Ovary (tissue), 9 donors: ENCODE measurements around the gene MTHFD1L. TPM values are rescaled to one million over a fixed set of nuclear protein-coding genes. Genes with fewer than 3 reads are reported as not detected.

Experiments used
- DNase-seq, 5 donors: peaks; one replicate each; pipeline ENCODE4 v3.0.0-alpha.2; 2019 to 2020
- H3K27ac ChIP-seq, 2 donors: fragments of 200-600 bp; one replicate each; pipeline versions ENCODE4 v1.5.1 to v1.8.0; 2019 to 2022
- H3K27me3 ChIP-seq: fragments of 200-600 bp; one replicate; pipeline ENCODE4 v1.8.0; 2022
- H3K36me3 ChIP-seq: fragments of 200-600 bp; sonication (generic); one replicate; pipeline ENCODE4 v1.5.1; 2019
- H3K4me1 ChIP-seq: one replicate; pipeline ENCODE4 v1.8.1; 2013; ENCODE audit warnings: mild to moderate bottlenecking, moderate library complexity; ENCODE audit not compliant: insufficient read depth
- H3K4me3 ChIP-seq: fragments of 200-600 bp; sonication (generic); one replicate; pipeline ENCODE4 v1.5.1; 2017
- H3K9me3 ChIP-seq, 2 donors: fragments of 200-600 bp in 1 of 2; sonication (generic) in 1 of 2; one replicate each; pipeline versions ENCODE4 v1.5.1 to v1.8.1; 2013 to 2019; ENCODE audit warnings: mild to moderate bottlenecking in 1 of 2, moderate library complexity in 1 of 2
- EP300 ChIP-seq: sonication (generic); formaldehyde crosslinking; IDR thresholded peaks from one replicate; pipeline ENCODE4 v1.6.1; 2017; ENCODE audit warnings: antibody characterized with exemption
- POLR2A ChIP-seq: fragments of 450-650 bp; IDR thresholded peaks from one replicate; pipeline ENCODE4 v1.6.1; 2017; ENCODE audit warnings: antibody characterized with exemption, mild to moderate bottlenecking, moderate library complexity
- WGBS, 3 donors: extraction: QIAGEN DNeasy Blood & Tissue Kit in 1 of 3; methylation state at CpG; one replicate each; pipeline versions ENCODE4 v1.1.5 to v1.1.7; 2013 to 2017; 5-methylcytosine and 5-hydroxymethylcytosine counted together
- intact Hi-C, 4 donors: fragments of 100-400 bp; cut with DNase I; formaldehyde crosslinking; loops; one replicate each; pipeline versions ENCODE4 v1.11.0 to v1.15.1; 2022 to 2023
- polyA plus RNA-seq, 2 donors: library from polyadenylated mRNA; stranded (reverse); fragments of 200-250 nt in 1 of 2; fragments of 350-450 nt in 1 of 2; fragmentation: Illumina TruSeq in 1 of 2; extraction: RNeasy Lipid Tissue Mini Kit (QIAGEN cat#74804) in 1 of 2; gene quantifications; one replicate each; pipeline ENCODE4 v1.2.3, GENCODE V29; 2013 to 2014
- total RNA-seq, 7 donors: library from RNA; depleted of rRNA in 2 of 7; stranded (reverse); fragments of >200 nt in 2 of 7; fragmentation: NEBNext Ultra II Directional in 3 of 7; extraction: Animal tissue kit (Norgen Biotek cat#: 25700) in 3 of 7; gene quantifications; one replicate each; pipeline versions ENCODE4 v1.1.0 to v1.2.4, GENCODE V29; 2016 to 2023
- TF ChIP-seq, protein P1 (sequence below), 3 donors: fragments of 450-650 bp in 2 of 3; fragments of 200-600 bp in 1 of 3; IDR thresholded peaks; one replicate each; pipeline versions ENCODE4 v1.5.1 to v1.8.0; 2016 to 2022; ENCODE audit warnings: antibody characterized with exemption in 3 of 3, mild to moderate bottlenecking in 1 of 3
- donor health status: DM: no; HTN: no; CAD: no; lungs with moderate emphysema.
- donor health status: DM: no; HTN: no; CAD: no.
- donor health status: Bipolar disorder and iron deficiency.
- donor health status: DM: yes; HTN: yes; CAD: no.
- donor health status: DM: no; HTN: no; CAD: no.
- donor health status: DM: yes; HTN: yes; CAD: no.

The MTHFD1L gene
- total and polyA plus RNA-seq, 9 donors = 13.0 to 91.1 (median 23.6) TPM

DNA sequence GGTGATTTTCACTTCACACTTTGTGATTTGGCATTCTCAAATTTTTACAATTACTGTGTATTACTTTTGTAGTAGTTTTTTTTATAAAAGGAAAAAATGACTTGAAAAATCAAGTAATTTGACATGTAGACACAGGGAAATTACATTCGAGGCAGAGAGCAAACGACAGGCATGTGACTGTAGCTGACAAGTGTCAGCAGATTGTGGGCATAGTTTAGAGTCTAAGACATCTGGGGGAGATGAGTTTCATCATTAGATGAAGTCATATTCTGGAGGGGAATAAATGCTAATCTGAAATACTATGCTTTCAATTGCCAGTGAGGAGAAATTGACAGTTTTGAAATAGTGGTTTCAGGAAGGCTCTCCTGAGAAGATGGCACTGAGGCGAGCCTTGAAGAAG lies 126.0 kb downstream of the MTHFD1L start:
- H3K27me3 ChIP-seq = no peaks in the 10 kb centered on the region
- TF ChIP-seq EP300 = no peak
- TF ChIP-seq POLR2A = no peak
- TF ChIP-seq, protein P1, sequence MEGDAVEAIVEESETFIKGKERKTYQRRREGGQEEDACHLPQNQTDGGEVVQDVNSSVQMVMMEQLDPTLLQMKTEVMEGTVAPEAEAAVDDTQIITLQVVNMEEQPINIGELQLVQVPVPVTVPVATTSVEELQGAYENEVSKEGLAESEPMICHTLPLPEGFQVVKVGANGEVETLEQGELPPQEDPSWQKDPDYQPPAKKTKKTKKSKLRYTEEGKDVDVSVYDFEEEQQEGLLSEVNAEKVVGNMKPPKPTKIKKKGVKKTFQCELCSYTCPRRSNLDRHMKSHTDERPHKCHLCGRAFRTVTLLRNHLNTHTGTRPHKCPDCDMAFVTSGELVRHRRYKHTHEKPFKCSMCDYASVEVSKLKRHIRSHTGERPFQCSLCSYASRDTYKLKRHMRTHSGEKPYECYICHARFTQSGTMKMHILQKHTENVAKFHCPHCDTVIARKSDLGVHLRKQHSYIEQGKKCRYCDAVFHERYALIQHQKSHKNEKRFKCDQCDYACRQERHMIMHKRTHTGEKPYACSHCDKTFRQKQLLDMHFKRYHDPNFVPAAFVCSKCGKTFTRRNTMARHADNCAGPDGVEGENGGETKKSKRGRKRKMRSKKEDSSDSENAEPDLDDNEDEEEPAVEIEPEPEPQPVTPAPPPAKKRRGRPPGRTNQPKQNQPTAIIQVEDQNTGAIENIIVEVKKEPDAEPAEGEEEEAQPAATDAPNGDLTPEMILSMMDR (IDR thresholded peaks at IDR 0.05) = no peak
- intact Hi-C loops = loop anchor here in 3 of 4 donors (10.0 kb wide), 2 partner anchors 67 to 97 kb away; no protein-coding TSS in a partner anchor

DNA sequence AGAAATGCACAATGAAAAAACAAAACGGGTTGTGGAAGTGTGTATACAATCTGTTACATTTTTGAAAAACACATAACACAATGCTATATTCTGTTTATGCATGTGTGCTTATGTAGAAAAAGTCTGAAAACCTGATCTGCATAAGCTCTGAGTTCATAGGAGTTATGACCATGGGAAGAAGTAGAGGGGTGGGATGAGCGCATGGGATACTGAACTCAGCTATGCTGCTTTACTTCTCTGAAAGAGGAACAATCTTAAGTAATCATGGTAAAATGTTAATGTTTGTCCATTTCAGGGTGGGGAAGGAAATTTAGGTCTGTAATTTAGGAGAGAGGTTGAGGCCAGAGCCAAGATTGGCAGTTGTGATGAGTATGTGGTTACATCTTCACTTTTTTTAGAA lies 126.8 kb downstream of the MTHFD1L start:
- intact Hi-C loops = loop anchor here in 3 of 4 donors (10.0 kb wide), 2 partner anchors 67 to 97 kb away; no protein-coding TSS in a partner anchor
- Histone ChIP-seq H3K36me3 (no peaks in the 10 kb centered on the region), H3K9me3 (no peaks in the 10 kb centered on the region), H3K27ac (peak overlapping the region in 1 of 2 donors; percentile 71), H3K4me3 (no peak overlapping the region), H3K4me1 (peaks cover 11% of the 10 kb centered on the region), H3K27me3 (no peaks in the 10 kb centered on the region)
- DNase-seq = no peak
- TF ChIP-seq, protein P1 (IDR thresholded peaks at IDR 0.05) = no peak
- TF ChIP-seq EP300 = no peak
- no peak for TF ChIP-seq POLR2A
- WGBS, 3 donors = 74 to 86% (median 77%) methylated on average over 2 of the region's 2 CpGs

More for the DNA sequence above, 126.0 kb downstream of the MTHFD1L start:
- Histone ChIP-seq H3K36me3 (no peaks in the 10 kb centered on the region), H3K4me3 (no peak overlapping the region), H3K27ac (peak overlapping the region in 1 of 2 donors; percentile 71), H3K9me3 (no peaks in the 10 kb centered on the region), H3K4me1 (peaks cover 8% of the 10 kb centered on the region)
- no peak for DNase-seq
- WGBS, 3 donors = 50 to 90% (median 84%) methylated on average over 3 of the region's 3 CpGs

DNA sequence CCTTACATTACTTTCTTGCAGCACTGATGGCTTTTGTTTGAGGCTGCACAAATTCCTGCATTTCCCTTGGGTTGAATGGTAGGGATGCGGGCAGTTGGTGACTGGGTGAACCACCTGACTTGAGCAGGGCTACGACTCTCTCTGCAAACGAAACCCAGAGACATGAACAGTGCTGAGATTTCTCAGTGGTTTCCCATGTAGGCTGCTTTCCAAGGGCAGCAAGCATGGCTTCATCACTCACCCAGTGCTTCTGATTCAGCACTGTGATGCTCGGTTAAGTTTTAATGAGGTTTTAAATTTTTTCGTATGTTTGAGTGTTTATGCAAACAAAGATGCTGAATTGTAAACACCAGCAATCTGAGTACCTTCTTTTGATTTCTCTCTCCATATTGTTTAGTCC lies 127.2 kb downstream of the MTHFD1L start:
- Histone ChIP-seq H3K4me3 (no peak overlapping the region), H3K27me3 (no peaks in the 10 kb centered on the region), H3K4me1 (peaks cover 12% of the 10 kb centered on the region), H3K9me3 (no peaks in the 10 kb centered on the region), H3K36me3 (no peaks in the 10 kb centered on the region), H3K27ac (peak overlapping the region in 1 of 2 donors; percentile 71)
- WGBS, 3 donors = 9 to 26% (median 11%) methylated on average over 5 of the region's 5 CpGs
- DNase-seq = peak in 3 of 5 donors; percentile 48 to 55 (median 55)
- TF ChIP-seq, protein P1 (IDR thresholded peaks at IDR 0.05) = no peak
- TF ChIP-seq EP300 = no peak
- TF ChIP-seq POLR2A = no peak
- intact Hi-C loops = loop anchor here in 3 of 4 donors (10.0 kb wide), 2 partner anchors 68 to 98 kb away; no protein-coding TSS in a partner anchor

DNA sequence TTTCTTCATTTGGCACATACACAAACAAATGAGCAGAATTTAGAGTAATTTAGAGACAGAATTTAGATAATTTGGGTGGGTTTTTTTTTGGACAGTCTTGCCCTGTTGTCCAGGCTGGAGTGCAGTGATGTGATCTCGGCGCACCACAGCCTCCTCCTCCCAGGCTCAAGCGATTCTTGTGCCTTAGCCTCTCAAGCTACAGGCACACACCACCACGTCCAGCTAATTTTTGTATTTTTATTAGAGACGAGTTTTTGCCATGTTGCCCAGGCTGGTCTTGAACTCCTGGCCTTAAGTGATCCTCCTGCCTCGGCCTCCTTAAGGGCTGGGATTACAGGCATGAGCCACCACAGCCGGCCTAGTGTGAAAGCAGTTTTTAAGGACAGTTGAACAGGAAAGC lies 127.8 kb downstream of the MTHFD1L start:
- no peaks in the 10 kb centered on the region for H3K36me3 ChIP-seq
- peak overlapping the region in 1 of 2 donors; percentile 71 for H3K27ac ChIP-seq
- peaks cover 12% of the 10 kb centered on the region for H3K4me1 ChIP-seq
- WGBS, 3 donors = 10 to 42% (median 23%) methylated on average over 7 of the region's 7 CpGs
- DNase-seq = peak in 2 of 5 donors; percentile 57 to 59
- intact Hi-C loops = loop anchor here in 3 of 4 donors (10.0 kb wide), 2 partner anchors 68 to 98 kb away; no protein-coding TSS in a partner anchor
- TF ChIP-seq, protein P1 (IDR thresholded peaks at IDR 0.05) = no peak
- no peak for TF ChIP-seq EP300
- TF ChIP-seq POLR2A = no peak
- H3K4me3 ChIP-seq = no peak overlapping the region
- no peaks in the 10 kb centered on the region for H3K27me3 ChIP-seq
- H3K9me3 ChIP-seq = no peaks in the 10 kb centered on the region
